Neutrophil (primary cell): ENCODE data around the gene CCDC174.

ENCODE experiments used
- H3K27ac ChIP-seq: fragments of 200-600 bp; sonication (generic); 2 replicates; pipeline ENCODE4 v1.5.1; 2016; ENCODE audit warnings: mild to moderate bottlenecking, moderate library complexity
- H3K27me3 ChIP-seq: fragments of 200-600 bp; sonication (generic); 2 replicates; pipeline ENCODE4 v1.6.0; 2016; ENCODE audit warnings: mild to moderate bottlenecking
- H3K36me3 ChIP-seq: fragments of 200-600 bp; sonication (generic); 2 replicates; pipeline ENCODE4 v1.5.1; 2017
- H3K4me1 ChIP-seq, 2 experiments: fragments of 200-600 bp in 1 of 2; sonication (generic) in 1 of 2; 1 replicate in 1 of 2; 2 replicates in 1 of 2; pipeline versions ENCODE4 v1.5.1 to v1.6.1; 2013 to 2016; ENCODE audit warnings: low read depth in 1 of 2, low read length in 1 of 2, mild to moderate bottlenecking in 1 of 2, moderate library complexity in 1 of 2; ENCODE audit not compliant: control insufficient read depth in 1 of 2, insufficient read depth in 1 of 2
- H3K4me3 ChIP-seq, 2 experiments: fragments of 200-600 bp in 1 of 2; sonication (generic) in 1 of 2; 1 replicate in 1 of 2; 2 replicates in 1 of 2; pipeline ENCODE4 v1.5.1; 2013 to 2016; ENCODE audit warnings: low read depth in 1 of 2, low read length in 1 of 2, mild to moderate bottlenecking in 1 of 2, moderate library complexity in 1 of 2
- H3K9me3 ChIP-seq: fragments of 200-600 bp; sonication (generic); 2 replicates; pipeline ENCODE4 v1.5.1; 2016
- CTCF ChIP-seq: fragments of 200-600 bp; sonication (generic); IDR thresholded peaks from 2 replicates; pipeline ENCODE4 v1.5.1; 2016; ENCODE audit warnings: antibody characterized with exemption

CCDC174 gene

GRCh38 chr3:14628406-14628805 lies 23.2 kb upstream of the CCDC174 start:
- Histone ChIP-seq H3K27me3 (peaks cover 41% of the 10 kb centered on the region), H3K9me3 (no peaks in the 10 kb centered on the region), H3K4me1 (no peaks in the 10 kb centered on the region), H3K27ac (no peak overlapping the region), H3K36me3 (no peaks in the 10 kb centered on the region), H3K4me3 (no peak overlapping the region)
- TF ChIP-seq CTCF = no peak

GRCh38 chr3:14630404-14631100 lies 21.0 kb upstream of the CCDC174 start:
- TF ChIP-seq CTCF = no peak
- H3K4me3 ChIP-seq = no peak overlapping the region
- no peak overlapping the region for H3K27ac ChIP-seq
- no peaks in the 10 kb centered on the region for H3K4me1 ChIP-seq
- no peaks in the 10 kb centered on the region for H3K9me3 ChIP-seq
- H3K27me3 ChIP-seq = peaks cover 31% of the 10 kb centered on the region
- H3K36me3 ChIP-seq = no peaks in the 10 kb centered on the region

- no peaks in the 10 kb centered on the region for H3K36me3 ChIP-seq
These were observed 20.5 kb upstream of the CCDC174 start for GRCh38 chr3:14631101-14631497.

GRCh38 chr3:14631687-14632441 lies 19.7 kb upstream of the CCDC174 start:
- TF ChIP-seq CTCF = no peak
- peaks cover 42% of the 10 kb centered on the region for H3K27me3 ChIP-seq
- no peaks in the 10 kb centered on the region for H3K36me3 ChIP-seq

More at GRCh38 chr3:14631101-14631497, 20.5 kb upstream of the CCDC174 start:
- no peak overlapping the region for H3K27ac ChIP-seq
- no peak for TF ChIP-seq CTCF
- H3K4me3 ChIP-seq = no peak overlapping the region
- no peaks in the 10 kb centered on the region for H3K4me1 ChIP-seq
- no peaks in the 10 kb centered on the region for H3K9me3 ChIP-seq
- H3K27me3 ChIP-seq = peaks cover 34% of the 10 kb centered on the region

GRCh38 chr3:14632442-14632930 lies 19.1 kb upstream of the CCDC174 start:
- Histone ChIP-seq H3K9me3 (no peaks in the 10 kb centered on the region), H3K4me3 (no peak overlapping the region), H3K4me1 (no peaks in the 10 kb centered on the region), H3K36me3 (no peaks in the 10 kb centered on the region), H3K27ac (no peak overlapping the region), H3K27me3 (peaks cover 42% of the 10 kb centered on the region)
- no peak for TF ChIP-seq CTCF

More at GRCh38 chr3:14631687-14632441, 19.7 kb upstream of the CCDC174 start:
- H3K4me1 ChIP-seq = no peaks in the 10 kb centered on the region
- no peak overlapping the region for H3K27ac ChIP-seq
- no peaks in the 10 kb centered on the region for H3K9me3 ChIP-seq
- no peak overlapping the region for H3K4me3 ChIP-seq
